Muscle of leg (tissue), 11 donors: ENCODE results near the gene COQ4. TPM values are rescaled to one million over a fixed set of nuclear protein-coding genes. Genes with fewer than 3 reads are reported as not detected.
A peak's percentile ranks its signal among the peaks of the same experiment; 100 is the strongest.
"Not testable (repeated sequence)": the region's sequence is repeated elsewhere in the genome, so short reads cannot be mapped to it uniquely, and the experiment has no call there.

Source experiments
- DNase-seq: peaks from one replicate; pipeline ENCODE4 v3.0.0; 2013
- H3K27ac ChIP-seq: one replicate; pipeline ENCODE4 v1.5.1; 2013; ENCODE audit warnings: mild to moderate bottlenecking, low read length, control low read depth
- H3K27me3 ChIP-seq: one replicate; pipeline ENCODE4 v1.6.1; 2013; ENCODE audit warnings: low read length; ENCODE audit not compliant: control insufficient read depth, insufficient read depth
- H3K36me3 ChIP-seq: one replicate; pipeline ENCODE4 v1.6.1; 2013; ENCODE audit warnings: low read length; ENCODE audit not compliant: control insufficient read depth, insufficient read depth
- H3K4me1 ChIP-seq: one replicate; pipeline ENCODE4 v1.6.1; 2013; ENCODE audit warnings: low read length; ENCODE audit not compliant: control insufficient read depth, insufficient read depth
- H3K4me3 ChIP-seq: one replicate; pipeline ENCODE4 v1.5.1; 2013; ENCODE audit warnings: low read length, control low read depth
- H3K9me3 ChIP-seq: replicated peaks from 2 replicates; pipeline ENCODE4 v1.6.1; 2013; ENCODE audit warnings: low read depth, low read length; ENCODE audit not compliant: control insufficient read depth
- WGBS: methylation state at CpG from one replicate; pipeline ENCODE4 v1.1.5; 2013; ENCODE audit warnings: missing lambda C conversion rate; ENCODE audit not compliant: insufficient coverage; 5-methylcytosine and 5-hydroxymethylcytosine counted together
- polyA plus RNA-seq, 8 donors: library from polyadenylated mRNA; unstranded; fragments of 120-200 nt; gene quantifications; one replicate each; pipeline versions ENCODE4 v1.2.1 to v1.2.3, GENCODE V29; 2013; ENCODE audit warnings: inconsistent platforms in 1 of 8, low replicate concordance in 1 of 8; ENCODE audit not compliant: insufficient read length in 8 of 8, insufficient read depth in 1 of 8
- total RNA-seq: library from RNA; stranded (reverse); fragments of 120-200 nt; gene quantifications from one replicate; pipeline ENCODE4 v1.2.4, GENCODE V29; 2013

COQ4 gene
- total and polyA plus RNA-seq, 9 donors: 24.4 to 39.3 (median 31.8) TPM

DNA sequence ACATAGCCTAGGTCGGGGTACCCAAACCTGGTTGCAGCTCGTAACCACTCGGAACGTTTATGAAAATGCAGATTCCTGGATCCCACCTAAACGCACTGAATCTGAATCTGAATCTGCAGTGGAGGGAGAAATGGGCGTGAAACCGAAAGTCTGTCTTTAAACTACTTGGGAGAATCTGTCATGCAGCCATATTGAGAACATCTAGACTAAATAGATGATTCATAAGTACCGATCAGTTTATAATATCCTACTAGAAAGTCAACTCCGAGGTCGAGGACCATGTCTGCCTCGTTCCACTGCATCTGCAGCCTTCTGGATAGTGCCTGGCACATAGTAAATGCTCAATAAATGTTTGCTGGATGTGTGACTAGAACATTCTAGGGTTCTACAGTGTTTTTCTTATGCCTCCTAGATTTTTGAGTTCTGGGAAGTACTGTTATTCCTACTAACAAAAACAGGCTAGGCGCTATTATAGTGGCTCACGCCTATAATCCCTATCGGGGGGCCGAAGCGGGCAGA is 632 bp downstream of the COQ4 start:
- DNase-seq: peak; percentile 22
- 0% methylated on average over 3 of the region's 16 CpGs for WGBS
- Histone ChIP-seq H3K27me3 (no peaks in the 10 kb centered on the region), H3K9me3 (no peaks in the 10 kb centered on the region), H3K4me3 (peak overlapping the region; percentile 98), H3K27ac (peak overlapping the region; percentile 99), H3K4me1 (peaks cover 18% of the 10 kb centered on the region), H3K36me3 (peaks cover 45% of the 10 kb centered on the region)

DNA sequence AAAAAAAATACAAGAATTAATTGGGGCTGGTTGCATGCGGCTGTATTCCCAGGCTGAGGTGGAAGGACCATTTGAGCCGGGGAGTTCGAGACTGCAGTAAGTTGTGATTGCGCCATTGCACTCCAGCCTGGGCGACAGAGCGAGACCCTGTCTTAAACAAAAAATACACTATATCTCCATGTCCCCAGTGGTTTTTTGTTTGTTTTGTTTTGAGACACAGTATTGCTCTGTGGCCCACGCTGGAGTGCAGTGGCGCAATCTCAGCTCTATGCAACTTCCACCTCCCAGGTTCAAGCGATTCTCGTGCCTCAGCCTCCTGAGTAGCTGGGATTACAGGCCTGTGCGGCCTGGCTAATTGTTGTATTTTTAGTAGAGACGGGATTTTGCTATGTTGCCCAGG is 1.2 kb downstream of the COQ4 start:
- DNase-seq: no peak
- Histone ChIP-seq H3K27me3 (no peaks in the 10 kb centered on the region), H3K9me3 (no peaks in the 10 kb centered on the region), H3K36me3 (peaks cover 45% of the 10 kb centered on the region), H3K4me3 (peak overlapping the region; percentile 98), H3K27ac (no peak overlapping the region), H3K4me1 (peaks cover 18% of the 10 kb centered on the region)
- 84% methylated on average over 2 of the region's 12 CpGs for WGBS

DNA sequence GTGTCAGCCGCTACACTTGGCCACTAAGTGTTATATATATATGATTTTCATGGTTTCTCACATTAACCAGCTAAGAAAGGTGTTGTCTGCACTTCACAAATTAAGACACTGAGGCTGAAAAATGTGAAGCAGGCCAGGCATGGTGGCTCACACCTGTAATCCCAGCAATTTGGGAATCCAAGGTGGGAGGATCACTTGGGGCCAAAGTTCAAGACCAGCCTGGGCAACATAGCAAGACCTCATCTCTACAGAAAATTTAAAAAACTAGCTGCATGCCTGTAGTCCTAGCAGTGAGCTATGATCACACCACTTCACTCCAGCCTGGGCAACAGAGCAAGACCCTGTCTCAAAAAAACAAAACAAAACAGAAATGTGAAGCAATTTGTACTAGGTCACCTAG is 1.8 kb downstream of the COQ4 start:
- Histone ChIP-seq H3K27ac (no peak overlapping the region), H3K4me1 (peaks cover 18% of the 10 kb centered on the region), H3K4me3 (no peak overlapping the region), H3K9me3 (no peaks in the 10 kb centered on the region), H3K36me3 (peaks cover 48% of the 10 kb centered on the region), H3K27me3 (no peaks in the 10 kb centered on the region)
- no CpG with 5 or more reads among the region's 1 CpG for WGBS
- DNase-seq: no peak

DNA sequence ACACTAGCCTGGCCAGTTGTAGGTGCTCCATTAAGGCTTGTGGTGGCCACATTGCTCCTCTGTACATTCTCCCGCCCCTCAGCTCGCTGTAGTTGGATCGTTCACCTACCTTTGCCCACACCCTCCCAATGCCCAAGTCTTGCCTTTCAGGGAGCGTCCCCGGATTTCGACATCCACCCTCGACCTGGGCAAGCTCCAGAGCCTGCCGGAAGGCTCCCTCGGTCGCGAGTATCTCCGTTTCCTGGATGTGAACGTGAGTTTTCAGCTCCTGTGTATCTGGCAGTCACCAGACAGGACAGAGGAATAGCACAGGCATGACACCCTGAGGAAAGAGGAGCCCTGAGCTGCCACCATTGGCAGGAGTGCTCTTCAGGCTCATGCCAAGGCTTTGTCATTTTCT is 3.0 kb downstream of the COQ4 start:
- H3K4me1 ChIP-seq: peaks cover 18% of the 10 kb centered on the region
- peaks cover 45% of the 10 kb centered on the region for H3K36me3 ChIP-seq
- no peak overlapping the region for H3K27ac ChIP-seq
- no peak for DNase-seq
- no peak overlapping the region for H3K4me3 ChIP-seq
- 89% methylated on average over 13 of the region's 13 CpGs for WGBS
- H3K9me3 ChIP-seq: no peaks in the 10 kb centered on the region
- H3K27me3 ChIP-seq: no peaks in the 10 kb centered on the region

GRCh38 chr9:128333451-128333869 is 10.8 kb downstream of the COQ4 start:
- Histone ChIP-seq H3K9me3 (no peaks in the 10 kb centered on the region), H3K4me1 (no peaks in the 10 kb centered on the region), H3K36me3 (peaks cover 36% of the 10 kb centered on the region), H3K27me3 (no peaks in the 10 kb centered on the region), H3K4me3 (no peak overlapping the region), H3K27ac (no peak overlapping the region)
- no peak for DNase-seq
- 82% methylated on average over 11 of the region's 11 CpGs for WGBS

DNA sequence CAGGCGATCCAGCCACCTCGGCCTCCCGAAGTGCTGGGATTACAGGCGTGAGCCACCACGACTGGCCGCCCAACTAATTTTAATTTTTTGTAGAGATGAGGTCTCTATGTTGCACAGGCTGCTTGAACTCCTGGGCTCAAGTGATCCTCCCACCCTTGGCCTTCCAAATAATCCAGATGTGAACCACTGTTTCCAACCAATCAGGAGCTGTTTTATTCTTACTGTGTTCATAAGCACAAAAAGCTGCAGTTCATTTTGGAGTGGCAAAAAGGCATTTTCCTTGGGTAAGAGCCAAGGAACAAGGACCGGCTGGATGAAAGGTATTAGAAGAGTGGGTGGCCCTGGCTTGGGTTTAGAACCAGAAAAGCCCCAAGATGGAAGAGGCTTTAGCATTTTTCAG is 12.5 kb downstream of the COQ4 start:
- no peak overlapping the region for H3K4me3 ChIP-seq
- no peak overlapping the region for H3K27ac ChIP-seq
- WGBS: 69% methylated on average over 3 of the region's 7 CpGs
- H3K36me3 ChIP-seq: peaks cover 28% of the 10 kb centered on the region
- H3K9me3 ChIP-seq: no peaks in the 10 kb centered on the region
- H3K27me3 ChIP-seq: no peaks in the 10 kb centered on the region
- peak; percentile 58 for DNase-seq
- peaks cover 4% of the 10 kb centered on the region for H3K4me1 ChIP-seq

DNA sequence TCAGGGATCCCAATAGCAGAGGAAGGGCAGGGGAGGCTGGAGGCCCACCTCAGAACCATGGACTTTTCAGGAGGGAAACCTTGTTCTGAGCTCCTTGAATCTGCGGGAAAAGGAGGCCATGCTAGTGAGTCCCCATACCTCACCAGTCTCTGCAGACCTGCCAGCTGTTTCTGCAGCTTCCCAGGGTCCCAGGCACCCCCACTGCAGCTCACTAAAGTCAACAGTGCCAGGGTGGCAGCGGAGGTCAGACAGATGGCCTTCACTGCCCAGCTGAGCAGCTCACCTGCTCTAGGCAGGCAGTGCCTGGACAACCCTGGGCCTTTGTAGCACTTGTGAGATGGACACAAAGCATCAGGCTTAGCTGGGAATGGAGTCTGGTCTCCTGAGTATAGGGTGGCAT is 13.3 kb downstream of the COQ4 start:
- Histone ChIP-seq H3K9me3 (no peaks in the 10 kb centered on the region), H3K4me3 (no peak overlapping the region), H3K27me3 (no peaks in the 10 kb centered on the region), H3K27ac (no peak overlapping the region), H3K36me3 (peaks cover 28% of the 10 kb centered on the region), H3K4me1 (peaks cover 6% of the 10 kb centered on the region)
- DNase-seq: no peak
- 72% methylated on average over 2 of the region's 2 CpGs for WGBS

DNA sequence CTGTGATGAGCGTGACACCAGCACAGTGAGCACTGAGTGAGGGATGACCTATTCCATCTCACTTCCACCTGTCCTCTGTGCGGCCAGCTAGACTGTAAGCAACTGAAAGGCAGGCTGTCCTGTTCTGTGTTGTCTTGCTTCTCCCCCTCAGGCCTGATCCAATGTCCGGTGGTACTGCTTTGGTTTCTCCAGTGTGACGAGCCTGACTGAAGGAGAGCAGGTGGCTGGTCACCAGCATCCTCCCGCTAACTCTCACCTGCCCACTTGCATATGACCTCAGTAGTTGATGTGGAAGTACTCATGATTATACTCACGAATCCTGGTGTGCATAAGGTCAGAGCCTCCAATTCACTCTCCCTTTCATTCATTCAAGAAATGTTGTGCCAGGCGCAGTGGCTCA is 15.3 kb downstream of the COQ4 start:
- Histone ChIP-seq H3K36me3 (peaks cover 20% of the 10 kb centered on the region), H3K9me3 (no peaks in the 10 kb centered on the region), H3K4me3 (no peak overlapping the region), H3K27ac (no peak overlapping the region), H3K27me3 (no peaks in the 10 kb centered on the region), H3K4me1 (peaks cover 11% of the 10 kb centered on the region)
- DNase-seq: no peak
- 100% methylated on average over 2 of the region's 7 CpGs for WGBS

GRCh38 chr9:128338852-128339614 is 16.4 kb downstream of the COQ4 start:
- H3K36me3 ChIP-seq: peaks cover 19% of the 10 kb centered on the region
- H3K4me3 ChIP-seq, H3K27ac ChIP-seq, H3K9me3 ChIP-seq, DNase-seq, H3K27me3 ChIP-seq: not testable (repeated sequence)
- peaks cover 11% of the 10 kb centered on the region for H3K4me1 ChIP-seq
- WGBS: 88% methylated on average over 8 of the region's 15 CpGs

DNA sequence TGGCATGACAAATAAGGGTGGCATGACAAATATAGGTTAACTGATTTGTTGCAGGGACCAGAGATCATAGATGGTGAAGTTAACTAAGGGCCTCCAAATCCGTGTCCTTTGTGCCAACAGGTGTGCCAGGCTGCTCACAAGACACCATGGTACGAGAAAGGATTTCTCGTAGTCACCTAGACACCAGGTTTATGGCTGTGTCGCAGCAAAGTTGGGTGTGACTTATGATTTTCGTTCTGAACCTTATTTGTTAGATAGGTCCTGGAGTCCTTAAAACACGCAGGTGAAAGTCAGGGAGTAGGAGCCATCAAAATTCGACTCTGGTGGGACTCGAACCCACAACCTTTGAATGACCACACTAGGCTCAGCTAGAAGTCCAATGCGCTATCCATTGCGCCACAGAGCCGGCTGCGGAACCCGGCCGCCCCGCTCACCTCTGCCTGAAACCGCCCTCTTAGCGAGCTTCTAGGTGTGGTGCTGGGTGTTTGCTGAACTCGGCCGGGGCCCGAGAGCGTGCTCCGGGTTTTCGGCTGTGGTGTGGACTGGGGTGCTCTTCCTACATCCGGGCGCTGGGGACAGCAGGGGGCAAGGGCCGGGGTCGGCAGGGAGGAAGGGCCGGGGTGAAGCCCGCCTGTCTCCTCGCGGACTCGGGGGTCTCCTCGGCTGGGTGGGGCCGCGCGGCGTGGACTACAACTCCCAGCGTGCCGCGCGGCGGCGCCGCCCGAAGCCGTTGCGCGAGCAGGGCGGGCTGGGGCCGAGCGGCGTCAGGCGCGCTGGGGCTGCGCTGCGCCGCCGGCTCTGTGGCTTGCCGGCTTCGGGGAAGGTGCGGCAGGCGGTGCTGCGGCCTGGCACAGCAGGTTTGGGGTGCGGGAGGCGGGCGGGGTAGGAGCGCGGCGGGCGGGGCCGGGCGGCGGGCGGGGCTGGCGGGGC is 17.4 kb downstream of the COQ4 start, which contains the start of gene SLC27A4:
Gene SLC27A4 (plus strand): TSS at position 767 of the 930 bp plus-strand sequence. CDS start 2,606 bp downstream, outside the sequence.
- Histone ChIP-seq H3K9me3 (no peaks in the 10 kb centered on the region), H3K4me1 (peaks cover 11% of the 10 kb centered on the region), H3K27me3 (no peaks in the 10 kb centered on the region), H3K36me3 (peaks cover 29% of the 10 kb centered on the region), H3K4me3 (peak within 1 kb of the TSS; percentile 85), H3K27ac (peak within 1 kb of the TSS; percentile 51)
- peak; percentile 82 for DNase-seq
- 7% methylated on average over 72 of the region's 75 CpGs for WGBS
